HCT116 (cell line): ENCODE results near the gene KMT5C. TPM values are rescaled to one million over a fixed set of nuclear protein-coding genes. Genes with fewer than 3 reads are reported as not detected.

ENCODE experiments used
- ATAC-seq: fragments of 200-7000 bp; cut with Tn5 transposase; 2 replicates; pipeline ENCODE4 v1.9.1; 2020; ENCODE audit warnings: mild to moderate bottlenecking, moderate library complexity
- BruUV-seq: library from RNA; stranded (reverse); fragments of 400-500 nt; replicated peaks from 2 replicates; lab custom pipeline; 2021; lab: Mats Ljungman, UMichigan
- CTCF ChIA-PET: fragments of 300-600 bp; sonication (Branson Sonifier 250); formaldehyde crosslinking; loops from one replicate; lab custom pipeline; 2021; ENCODE audit warnings: antibody characterized with exemption; lab: Charles Lee
- POLR2A ChIA-PET: fragments of 300-600, 350-600 bp; sonication (Branson Sonifier 250); formaldehyde crosslinking; loops from one replicate; lab custom pipeline; 2021; ENCODE audit warnings: antibody characterized with exemption; lab: Charles Lee
- RAD21 ChIA-PET, 2 experiments: fragments of 300-600 bp; sonication (Branson Sonifier 250); formaldehyde crosslinking; loops; one replicate each; lab custom pipeline; 2023; ENCODE audit warnings: low total read pairs in 2 of 2; ENCODE audit not compliant: uncharacterized antibody in 2 of 2, unreplicated experiment in 2 of 2, low non-redundant PET in 1 of 2; lab: Charles Lee
- DNase-seq: peaks from one replicate; pipeline ENCODE4 v3.0.0-alpha.2; 2010; ENCODE audit warnings: low read depth, low spot score
- H2AFZ ChIP-seq: fragments of 200-600 bp; shearing (Covaris generic), sonication (generic); 2 replicates; pipeline ENCODE4 v1.6.1; 2017; ENCODE audit warnings: low read depth, mixed run types, mixed read lengths, antibody characterized with exemption, low read length; ENCODE audit not compliant: poor library complexity, severe bottlenecking
- H3K27ac ChIP-seq: 2 replicates; pipeline ENCODE4 v1.5.1; 2012; ENCODE audit warnings: low read depth, low read length
- H3K27me3 ChIP-seq: fragments of 200-600 bp; sonication (generic); 2 replicates; pipeline ENCODE4 v1.6.1; 2016; ENCODE audit warnings: mixed run types, low read length, mixed read lengths; ENCODE audit not compliant: insufficient read depth
- H3K36me3 ChIP-seq, 2 experiments: fragments of 200-500 bp in 1 of 2; fragments of 200-600 bp in 1 of 2; sonication (Bioruptor generic) in 1 of 2; sonication (generic) in 1 of 2; 2 replicates each; pipeline versions ENCODE4 v1.5.1 to v1.6.1; 2014 to 2016; ENCODE audit warnings: low read length in 2 of 2, inconsistent platforms in 1 of 2, mixed read lengths in 1 of 2, mixed run types in 1 of 2; ENCODE audit not compliant: insufficient read depth in 2 of 2, control insufficient read depth in 1 of 2
- H3K4me1 ChIP-seq, 2 experiments: fragments of 200-600 bp in 1 of 2; sonication (generic) in 1 of 2; 2 replicates each; pipeline versions ENCODE4 v1.5.1 to v1.6.1; 2012 to 2017; ENCODE audit warnings: low read length in 2 of 2, inconsistent platforms in 1 of 2, mild to moderate bottlenecking in 1 of 2, mixed read lengths in 1 of 2, mixed run types in 1 of 2, moderate library complexity in 1 of 2; ENCODE audit not compliant: insufficient read depth in 2 of 2, control insufficient read depth in 1 of 2
- H3K4me2 ChIP-seq: fragments of 200-600 bp; sonication (generic); 2 replicates; pipeline ENCODE4 v1.6.1; 2017; ENCODE audit warnings: mixed run types, low read length, mixed read lengths
- H3K4me3 ChIP-seq, 2 experiments: fragments of 200-600 bp in 1 of 2; sonication (generic) in 1 of 2; replicated peaks in 1 of 2; 2 replicates each; pipeline ENCODE4 v1.5.1; 2011 to 2016; ENCODE audit warnings: low read length in 2 of 2, control low read depth in 1 of 2, low read depth in 1 of 2, mild to moderate bottlenecking in 1 of 2, mixed read lengths in 1 of 2, mixed run types in 1 of 2
- H3K79me2 ChIP-seq: fragments of 200-600 bp; sonication (generic); 2 replicates; pipeline ENCODE4 v1.6.1; 2017; ENCODE audit warnings: mild to moderate bottlenecking, mixed run types, low read length, moderate library complexity, mixed read lengths; ENCODE audit not compliant: insufficient read depth
- H3K9ac ChIP-seq: fragments of 200-600 bp; sonication (generic); 2 replicates; pipeline ENCODE4 v1.6.1; 2016; ENCODE audit warnings: low read length, mixed read lengths
- H3K9me2 ChIP-seq: fragments of 200-600 bp; sonication (generic), shearing (Covaris generic); 2 replicates; pipeline ENCODE4 v1.6.1; 2017; ENCODE audit warnings: mixed run types, mild to moderate bottlenecking, moderate library complexity; ENCODE audit not compliant: insufficient read depth
- H3K9me3 ChIP-seq, 2 experiments: fragments of 200-500 bp in 1 of 2; fragments of 200-600 bp in 1 of 2; sonication (Bioruptor generic) in 1 of 2; sonication (generic) in 1 of 2; 2 replicates each; pipeline ENCODE4 v1.6.1; 2014 to 2017; ENCODE audit warnings: low read length in 2 of 2, mixed read lengths in 2 of 2, inconsistent platforms in 1 of 2, low read depth in 1 of 2, mild to moderate bottlenecking in 1 of 2, mixed run types in 1 of 2, moderate library complexity in 1 of 2; ENCODE audit not compliant: control insufficient read depth in 1 of 2, insufficient read depth in 1 of 2
- H4K20me1 ChIP-seq: fragments of 200-600 bp; sonication (generic), shearing (Covaris generic); 2 replicates; pipeline ENCODE4 v1.6.1; 2017; ENCODE audit warnings: mixed run types, mild to moderate bottlenecking, moderate library complexity; ENCODE audit not compliant: insufficient read depth
- POLR2A ChIP-seq: IDR thresholded peaks from 2 replicates; pipeline ENCODE4 v1.7.0; 2011; ENCODE audit warnings: borderline replicate concordance; ENCODE audit not compliant: insufficient read depth, insufficient read length; ENCODE audit errors: extremely low read depth
- RAD21 ChIP-seq: IDR thresholded peaks from 2 replicates; pipeline ENCODE4 v1.6.1; 2012; ENCODE audit warnings: low read depth, mild to moderate bottlenecking
- SIN3A ChIP-seq: IDR thresholded peaks from 2 replicates; pipeline ENCODE4 v1.6.1; 2012; ENCODE audit warnings: low read depth
- SP1 ChIP-seq: IDR thresholded peaks from 2 replicates; pipeline ENCODE4 v1.6.1; 2012; ENCODE audit warnings: low read depth
- YY1 ChIP-seq: IDR thresholded peaks from 2 replicates; pipeline ENCODE4 v1.6.1; 2011; ENCODE audit warnings: low read length, low read depth, moderate library complexity, mild to moderate bottlenecking; ENCODE audit not compliant: insufficient replicate concordance; ENCODE audit errors: extremely low read depth
- ZFX ChIP-seq: fragments of 450-650 bp; IDR thresholded peaks from 2 replicates; pipeline ENCODE4 v1.6.1; 2017
- intact Hi-C: fragments of 100-400 bp; cut with micrococcal nuclease; formaldehyde crosslinking; loops from 2 replicates; pipeline ENCODE4 v1.10.0; 2022
- total RNA-seq: library from RNA; stranded (reverse); gene quantifications from one replicate; pipeline ENCODE4 v1.2.1, GENCODE V29; 2021; ENCODE audit not compliant: unreplicated experiment
- TF ChIP-seq, protein P1 (sequence below), 3 experiments: fragments of 200-600 bp in 1 of 3; sonication (generic) in 1 of 3; IDR thresholded peaks in 2 of 3; conservative IDR thresholded peaks in 1 of 3; 2 replicates each; pipeline ENCODE4 v1.5.1; 2012 to 2017; ENCODE audit warnings: low read depth in 2 of 3, low read length in 2 of 3, antibody characterized with exemption in 1 of 3, borderline replicate concordance in 1 of 3, control low read depth in 1 of 3, mild to moderate bottlenecking in 1 of 3, mixed read lengths in 1 of 3, mixed run types in 1 of 3, moderate library complexity in 1 of 3; ENCODE audit not compliant: insufficient read depth in 1 of 3
- TF ChIP-seq, protein P2 (sequence below): IDR thresholded peaks from 2 replicates; pipeline ENCODE4 v1.6.1; 2012; ENCODE audit warnings: low read depth

Gene KMT5C
- total RNA-seq, 1 experiment from 2014 or later = 27.5 TPM

DNA sequence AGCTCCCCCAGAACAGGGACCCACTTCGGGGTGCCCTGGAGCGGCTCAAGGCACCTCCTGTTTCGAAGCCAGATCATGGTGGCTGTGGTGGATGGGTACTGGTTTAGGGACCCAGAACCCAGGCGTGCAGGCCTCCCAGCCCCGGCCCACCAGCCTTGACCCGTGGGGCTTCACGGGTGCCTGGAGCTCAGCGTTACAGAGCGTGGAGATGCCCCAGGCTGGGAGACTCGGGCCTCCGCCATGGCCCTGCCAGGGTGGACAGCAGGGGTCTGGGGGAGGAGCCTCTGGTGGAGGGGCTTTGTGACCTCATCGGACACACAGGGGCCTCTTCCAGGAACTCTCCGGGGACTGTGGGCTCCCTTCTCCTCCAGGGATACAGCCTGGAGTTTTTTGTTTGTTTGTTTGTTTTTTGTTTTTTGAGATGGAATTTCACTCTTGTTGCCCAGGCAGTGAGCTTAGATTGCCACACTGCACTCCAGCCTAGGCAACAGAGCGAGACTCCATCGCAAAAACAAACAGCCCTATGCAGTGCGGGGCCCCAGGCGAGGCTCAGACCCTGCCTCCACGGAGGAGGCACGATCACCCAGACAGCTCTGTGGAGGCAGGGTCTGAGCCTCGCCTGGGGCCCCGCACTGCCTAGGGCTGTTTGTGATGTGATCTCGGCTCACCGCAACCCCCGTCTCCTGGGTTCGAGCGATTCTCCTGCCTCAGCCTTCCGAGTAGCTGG is 23.5 kb downstream of the KMT5C start, which contains the start of gene GARIN5B:
GARIN5B (minus strand) TSS at position 271 of the 727 bp plus-strand sequence; CDS start at position 77, 194 bp downstream.
- no peak for ATAC-seq
- ChIA-PET RAD21 (no interaction called here), CTCF (no interaction called here)
- BruUV-seq = no TSS peak
- no peaks in the 10 kb centered on the region for H3K9me2 ChIP-seq
- H3K9ac ChIP-seq = no peak within 1 kb of the TSS
- no peak within 1 kb of the TSS for H3K4me2 ChIP-seq
- no peak within 1 kb of the TSS for H3K4me3 ChIP-seq
- no peaks in the 10 kb centered on the region for H3K36me3 ChIP-seq
- no peak for DNase-seq
- no peaks in the 10 kb centered on the region for H4K20me1 ChIP-seq
- intact Hi-C loops = no loop called here
- no peaks in the 10 kb centered on the region for H3K27me3 ChIP-seq
- H2AFZ ChIP-seq = no peak within 1 kb of the TSS
- H3K27ac ChIP-seq = no peak within 1 kb of the TSS
- no peaks in the 10 kb centered on the region for H3K79me2 ChIP-seq
- H3K4me1 ChIP-seq = no peaks in the 10 kb centered on the region
- no peaks in the 10 kb centered on the region for H3K9me3 ChIP-seq
- TF ChIP-seq RAD21 = no peak
- no peak for TF ChIP-seq ZFX
- no peak for TF ChIP-seq SP1
- TF ChIP-seq POLR2A = no peak
- TF ChIP-seq, protein P1, sequence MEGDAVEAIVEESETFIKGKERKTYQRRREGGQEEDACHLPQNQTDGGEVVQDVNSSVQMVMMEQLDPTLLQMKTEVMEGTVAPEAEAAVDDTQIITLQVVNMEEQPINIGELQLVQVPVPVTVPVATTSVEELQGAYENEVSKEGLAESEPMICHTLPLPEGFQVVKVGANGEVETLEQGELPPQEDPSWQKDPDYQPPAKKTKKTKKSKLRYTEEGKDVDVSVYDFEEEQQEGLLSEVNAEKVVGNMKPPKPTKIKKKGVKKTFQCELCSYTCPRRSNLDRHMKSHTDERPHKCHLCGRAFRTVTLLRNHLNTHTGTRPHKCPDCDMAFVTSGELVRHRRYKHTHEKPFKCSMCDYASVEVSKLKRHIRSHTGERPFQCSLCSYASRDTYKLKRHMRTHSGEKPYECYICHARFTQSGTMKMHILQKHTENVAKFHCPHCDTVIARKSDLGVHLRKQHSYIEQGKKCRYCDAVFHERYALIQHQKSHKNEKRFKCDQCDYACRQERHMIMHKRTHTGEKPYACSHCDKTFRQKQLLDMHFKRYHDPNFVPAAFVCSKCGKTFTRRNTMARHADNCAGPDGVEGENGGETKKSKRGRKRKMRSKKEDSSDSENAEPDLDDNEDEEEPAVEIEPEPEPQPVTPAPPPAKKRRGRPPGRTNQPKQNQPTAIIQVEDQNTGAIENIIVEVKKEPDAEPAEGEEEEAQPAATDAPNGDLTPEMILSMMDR (IDR thresholded peaks at IDR 0.05 in 2 of 3, conservative IDR thresholded peaks at IDR 0.05 in 1 of 3; ENCODE audit: borderline replicate concordance in 1 of 3, insufficient read depth in 1 of 3, low read depth in 2 of 3, low read length in 2 of 3) = no peak
- TF ChIP-seq SIN3A = no peak
- TF ChIP-seq, protein P2, sequence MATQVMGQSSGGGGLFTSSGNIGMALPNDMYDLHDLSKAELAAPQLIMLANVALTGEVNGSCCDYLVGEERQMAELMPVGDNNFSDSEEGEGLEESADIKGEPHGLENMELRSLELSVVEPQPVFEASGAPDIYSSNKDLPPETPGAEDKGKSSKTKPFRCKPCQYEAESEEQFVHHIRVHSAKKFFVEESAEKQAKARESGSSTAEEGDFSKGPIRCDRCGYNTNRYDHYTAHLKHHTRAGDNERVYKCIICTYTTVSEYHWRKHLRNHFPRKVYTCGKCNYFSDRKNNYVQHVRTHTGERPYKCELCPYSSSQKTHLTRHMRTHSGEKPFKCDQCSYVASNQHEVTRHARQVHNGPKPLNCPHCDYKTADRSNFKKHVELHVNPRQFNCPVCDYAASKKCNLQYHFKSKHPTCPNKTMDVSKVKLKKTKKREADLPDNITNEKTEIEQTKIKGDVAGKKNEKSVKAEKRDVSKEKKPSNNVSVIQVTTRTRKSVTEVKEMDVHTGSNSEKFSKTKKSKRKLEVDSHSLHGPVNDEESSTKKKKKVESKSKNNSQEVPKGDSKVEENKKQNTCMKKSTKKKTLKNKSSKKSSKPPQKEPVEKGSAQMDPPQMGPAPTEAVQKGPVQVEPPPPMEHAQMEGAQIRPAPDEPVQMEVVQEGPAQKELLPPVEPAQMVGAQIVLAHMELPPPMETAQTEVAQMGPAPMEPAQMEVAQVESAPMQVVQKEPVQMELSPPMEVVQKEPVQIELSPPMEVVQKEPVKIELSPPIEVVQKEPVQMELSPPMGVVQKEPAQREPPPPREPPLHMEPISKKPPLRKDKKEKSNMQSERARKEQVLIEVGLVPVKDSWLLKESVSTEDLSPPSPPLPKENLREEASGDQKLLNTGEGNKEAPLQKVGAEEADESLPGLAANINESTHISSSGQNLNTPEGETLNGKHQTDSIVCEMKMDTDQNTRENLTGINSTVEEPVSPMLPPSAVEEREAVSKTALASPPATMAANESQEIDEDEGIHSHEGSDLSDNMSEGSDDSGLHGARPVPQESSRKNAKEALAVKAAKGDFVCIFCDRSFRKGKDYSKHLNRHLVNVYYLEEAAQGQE = no peak
- TF ChIP-seq YY1 = no peak
- TF ChIP-seq, all 23 proteins: peak for 0
- POLR2A ChIA-PET = interaction anchor here (0.8 kb wide), 1 partner anchor 29 kb away, joined by 3 read pairs; no protein-coding TSS in a partner anchor
